ENCODE data around the gene IZUMO4.

GRCh38 chr19:2144190-2144589 lies 47.5 kb downstream of the IZUMO4 start:
- TF ChIP-seq REST (IDR thresholded peaks at IDR 0.05; ENCODE audit: low read depth): no peak
- no peak for TF ChIP-seq RAD21 (IDR thresholded peaks at IDR 0.05; ENCODE audit: low read depth)

All from Ishikawa (cell line).